ENCODE measurements around the gene FAM76B.

- TF ChIP-seq POLR2A (IDR thresholded peaks at IDR 0.05), result no peak
- TF ChIP-seq CTCF (IDR thresholded peaks at IDR 0.05), result peak; percentile 16 to 92 (median 71)
Observed at GRCh38 chr11:95764267-95764898, 25.2 kb downstream of the FAM76B start.
